Stimulated activated CD4-positive, alpha-beta T cell treated with anti-CD3 and anti-CD28 coated beads, Interleukin-1b, Interleukin-23, amount 100 ng/mL, for 24 hours (primary cell): Measurements from ENCODE around the gene DISP1.

Experiments used
- DNase-seq, 4 experiments: peaks; one replicate each; pipeline ENCODE4 v3.0.0-alpha.2; 2020; ENCODE audit warnings: low read depth in 4 of 4, low spot score in 1 of 4

Gene DISP1

GRCh38 chr1:222861062-222861461, 46.2 kb downstream of the DISP1 start:
- no peak for DNase-seq
